Measurements from ENCODE around the gene MAD1L1.
"Not testable (repeated sequence)": the region's sequence is repeated elsewhere in the genome, so short reads cannot be mapped to it uniquely, and the experiment has no call there.

MAD1L1 gene

GRCh38 chr7:2008101-2008935 is 224.4 kb downstream of the MAD1L1 start:
- DNase-seq = no peak

GRCh38 chr7:2007551-2007950 is 225.2 kb downstream of the MAD1L1 start:
- DNase-seq = no peak

DNA sequence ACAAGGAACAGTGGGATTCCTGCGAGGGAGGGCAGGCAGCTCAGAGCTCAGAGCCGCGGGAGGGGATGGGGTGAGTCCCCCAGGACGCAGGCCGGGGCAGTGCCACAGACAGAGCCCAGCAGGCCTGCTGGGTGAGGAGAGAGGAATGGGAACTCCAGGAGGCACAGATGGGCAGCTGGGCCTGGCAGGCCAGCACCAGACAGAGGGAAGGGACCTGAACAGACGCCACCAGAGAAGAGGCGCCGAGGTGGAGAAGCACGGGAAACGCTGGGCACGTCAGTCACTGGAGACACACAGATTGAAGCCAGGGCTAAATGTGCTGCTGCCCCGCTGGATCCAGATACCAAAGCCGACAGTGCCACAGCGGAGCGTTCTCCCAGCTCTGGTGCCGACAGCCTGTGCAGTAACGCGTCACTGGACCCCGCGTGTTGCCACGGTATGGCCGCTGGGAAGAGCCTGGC is 225.8 kb downstream of the MAD1L1 start:
- no peak for DNase-seq

DNA sequence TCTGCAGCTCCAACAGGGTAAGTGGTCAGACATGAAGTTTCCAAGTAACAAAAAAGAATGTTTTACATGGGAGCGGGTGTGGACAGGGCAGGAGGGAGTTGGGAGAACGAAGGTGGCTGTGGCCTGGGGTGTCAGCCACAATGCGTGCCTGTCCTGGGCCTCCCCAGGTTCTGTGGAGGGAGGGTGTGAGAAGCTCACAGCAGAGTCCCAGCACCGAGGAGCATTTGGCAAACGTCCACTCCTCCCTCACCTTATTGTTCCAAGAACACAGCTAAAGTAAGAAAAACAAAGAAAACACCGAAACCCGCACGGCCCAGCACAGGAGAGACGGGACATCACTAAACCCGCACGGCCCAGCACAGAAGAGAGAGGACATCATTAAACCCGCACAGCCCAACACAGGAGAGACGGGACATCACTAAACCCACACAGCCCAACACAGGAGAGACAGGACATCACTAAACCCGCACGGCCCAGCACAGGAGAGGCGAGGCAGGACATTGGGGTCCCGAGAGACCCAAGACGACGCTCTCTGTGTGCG is 226.4 kb downstream of the MAD1L1 start:
- DNase-seq = no peak

- DNase-seq = no peak
These were observed 227.0 kb downstream of the MAD1L1 start for GRCh38 chr7:2005786-2006185.

- no peak for DNase-seq
These were observed 227.7 kb downstream of the MAD1L1 start for GRCh38 chr7:2004841-2005725.

- DNase-seq = no peak
These were observed 228.6 kb downstream of the MAD1L1 start for GRCh38 chr7:2003931-2004812.

- DNase-seq = no peak
These were observed 229.3 kb downstream of the MAD1L1 start for GRCh38 chr7:2003451-2003930.

GRCh38 chr7:2002561-2003450 is 229.9 kb downstream of the MAD1L1 start:
- no peak for DNase-seq

- no peak for DNase-seq
These were observed 230.9 kb downstream of the MAD1L1 start for GRCh38 chr7:2001601-2002442.

DNA sequence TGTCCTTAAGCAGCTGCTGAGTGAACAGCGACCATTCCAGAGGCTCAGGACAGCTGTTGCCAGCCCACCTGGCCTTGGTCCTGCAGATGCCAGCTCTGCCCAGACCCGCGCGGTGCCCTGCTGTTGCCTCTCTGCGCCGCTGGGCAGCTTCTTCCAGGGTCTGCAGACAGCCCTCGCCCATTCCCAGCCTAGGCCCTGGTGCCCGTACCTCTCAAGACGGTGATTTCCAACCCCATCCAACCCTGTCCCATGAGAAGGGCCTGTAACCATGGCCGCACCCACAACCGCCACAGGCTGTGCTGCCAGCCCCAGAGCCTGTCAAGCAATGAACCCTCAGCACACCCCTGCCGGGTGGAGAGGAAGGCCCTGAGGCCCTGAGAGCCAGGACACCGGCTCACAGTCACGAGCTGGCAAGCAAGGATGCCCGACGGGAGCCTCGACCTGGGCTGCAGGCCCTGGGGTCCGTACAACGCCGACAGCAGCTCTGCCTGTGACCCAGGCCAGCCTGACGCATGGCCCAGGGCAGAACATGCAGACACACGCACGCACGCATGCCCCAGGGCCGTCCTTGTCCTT is 231.9 kb downstream of the MAD1L1 start:
- no peak for DNase-seq

GRCh38 chr7:2000153-2000687 is 232.5 kb downstream of the MAD1L1 start:
- no peak for DNase-seq

DNA sequence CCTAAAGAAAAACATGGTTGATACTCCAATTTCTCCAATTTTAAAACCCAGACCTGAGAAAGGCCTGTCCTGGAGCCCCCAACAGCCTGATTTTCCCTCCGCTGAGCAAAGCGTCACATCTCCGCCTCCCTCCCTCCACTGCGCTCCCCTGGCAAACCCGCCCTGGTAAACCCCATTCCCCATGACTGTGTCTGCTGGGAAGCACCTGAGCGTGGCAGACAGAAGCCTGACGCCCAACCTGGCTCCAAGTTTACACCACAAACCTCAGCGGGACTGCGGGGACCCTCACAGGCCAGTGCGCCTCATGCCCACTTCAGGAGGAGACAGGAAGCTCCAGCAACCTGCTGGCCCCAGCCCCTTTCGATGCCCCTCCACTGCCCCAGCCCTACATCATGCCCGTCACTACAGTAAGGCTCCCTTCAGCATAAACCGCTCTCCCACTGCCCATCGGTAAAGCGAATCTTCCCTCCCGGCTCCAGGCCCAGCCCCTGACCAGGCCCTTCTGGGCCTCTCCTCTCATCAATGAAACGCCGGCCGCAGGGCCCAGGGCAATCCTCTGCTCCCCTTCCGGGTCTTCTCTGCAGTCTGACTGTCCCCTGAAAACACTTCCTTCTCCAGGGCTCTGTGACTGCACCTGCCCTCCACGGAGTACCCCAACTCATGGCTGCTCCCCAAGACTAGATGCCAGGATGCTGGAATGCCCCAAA is 233.3 kb downstream of the MAD1L1 start:
- no peak for DNase-seq

- DNase-seq = no peak
These were observed 234.6 kb downstream of the MAD1L1 start for GRCh38 chr7:1998146-1998545.

- DNase-seq = no peak
These were observed 235.1 kb downstream of the MAD1L1 start for GRCh38 chr7:1997537-1998076.

GRCh38 chr7:1996816-1997215 is 235.9 kb downstream of the MAD1L1 start:
- DNase-seq = no peak

- DNase-seq = not testable (repeated sequence)
These were observed 236.8 kb downstream of the MAD1L1 start for GRCh38 chr7:1995911-1996420.

GRCh38 chr7:1995426-1995825 is 237.3 kb downstream of the MAD1L1 start:
- no peak for DNase-seq

Data from cerebellar nuclear complex (tissue), 1 donor.